ENCODE results near the gene CCDC171. TPM values are rescaled to one million over a fixed set of nuclear protein-coding genes. Genes with fewer than 3 reads are reported as not detected.
"Not testable (repeated sequence)": the region's sequence is repeated elsewhere in the genome, so short reads cannot be mapped to it uniquely, and the experiment has no call there.

The CCDC171 gene
- total RNA-seq, 2 experiments from 2014 or later, result 1.2 to 1.3 TPM

- H3K4me1 Mint-ChIP-seq, result no peaks in the 10 kb centered on the region
- ChIA-PET CTCF (no interaction called here), POLR2A (no interaction called here)
- DNase-seq, result no peak
- no peak overlapping the region for H3K4me3 Mint-ChIP-seq
- no peaks in the 10 kb centered on the region for H3K27me3 Mint-ChIP-seq
- H3K36me3 Mint-ChIP-seq (ENCODE audit: low read depth), result no peaks in the 10 kb centered on the region
- H3K27ac Mint-ChIP-seq, result no peak overlapping the region
- no peaks in the 10 kb centered on the region for H3K9me3 Mint-ChIP-seq
These were observed 202.8 kb downstream of the CCDC171 start for GRCh38 chr9:15755660-15756059.

GRCh38 chr9:15761551-15761950 is 208.7 kb downstream of the CCDC171 start:
- no peak for DNase-seq
- H3K27me3 Mint-ChIP-seq, result no peaks in the 10 kb centered on the region
- no peak overlapping the region for H3K4me3 Mint-ChIP-seq
- no peaks in the 10 kb centered on the region for H3K36me3 Mint-ChIP-seq (ENCODE audit: low read depth)
- CTCF ChIA-PET, result no interaction called here
- H3K27ac Mint-ChIP-seq, result no peak overlapping the region
- POLR2A ChIA-PET, result no interaction called here
- H3K4me1 Mint-ChIP-seq, result no peaks in the 10 kb centered on the region
- no peaks in the 10 kb centered on the region for H3K9me3 Mint-ChIP-seq

- Mint-ChIP-seq H3K27me3 (no peaks in the 10 kb centered on the region), H3K27ac (no peak overlapping the region), H3K9me3 (no peaks in the 10 kb centered on the region), H3K4me3 (no peak overlapping the region), H3K36me3 (ENCODE audit: low read depth) (no peaks in the 10 kb centered on the region), H3K4me1 (no peaks in the 10 kb centered on the region)
- ChIA-PET POLR2A (no interaction called here), CTCF (no interaction called here)
- DNase-seq, result no peak
These were observed 210.5 kb downstream of the CCDC171 start for GRCh38 chr9:15763371-15763770.

- Mint-ChIP-seq H3K27me3 (no peaks in the 10 kb centered on the region), H3K9me3 (no peaks in the 10 kb centered on the region), H3K4me3 (no peak overlapping the region), H3K4me1 (no peaks in the 10 kb centered on the region), H3K36me3 (ENCODE audit: low read depth) (no peaks in the 10 kb centered on the region), H3K27ac (no peak overlapping the region)
- ChIA-PET CTCF (no interaction called here), POLR2A (no interaction called here)
- DNase-seq, result no peak
These were observed 211.3 kb downstream of the CCDC171 start for GRCh38 chr9:15764131-15764530.

- POLR2A ChIA-PET, result no interaction called here
- Mint-ChIP-seq H3K9me3 (no peaks in the 10 kb centered on the region), H3K4me3 (no peak overlapping the region), H3K27ac (no peak overlapping the region), H3K36me3 (ENCODE audit: low read depth) (no peaks in the 10 kb centered on the region), H3K4me1 (no peaks in the 10 kb centered on the region), H3K27me3 (no peaks in the 10 kb centered on the region)
- no peak for DNase-seq
- CTCF ChIA-PET, result no interaction called here
These were observed 216.7 kb downstream of the CCDC171 start for GRCh38 chr9:15769547-15769946.

GRCh38 chr9:15778861-15779260 is 226.0 kb downstream of the CCDC171 start:
- ChIA-PET CTCF (no interaction called here), POLR2A (no interaction called here)
- Mint-ChIP-seq H3K4me3 (no peak overlapping the region), H3K4me1 (no peaks in the 10 kb centered on the region), H3K27me3 (no peaks in the 10 kb centered on the region), H3K27ac (no peak overlapping the region), H3K36me3 (ENCODE audit: low read depth) (no peaks in the 10 kb centered on the region), H3K9me3 (no peaks in the 10 kb centered on the region)
- DNase-seq, result no peak

- H3K4me1 Mint-ChIP-seq, result no peaks in the 10 kb centered on the region
- H3K4me3 Mint-ChIP-seq, result no peak overlapping the region
- H3K27me3 Mint-ChIP-seq, result no peaks in the 10 kb centered on the region
- no peak overlapping the region for H3K27ac Mint-ChIP-seq
- CTCF ChIA-PET, result no interaction called here
- H3K36me3 Mint-ChIP-seq (ENCODE audit: low read depth), result no peaks in the 10 kb centered on the region
- H3K9me3 Mint-ChIP-seq, result no peaks in the 10 kb centered on the region
- POLR2A ChIA-PET, result no interaction called here
- DNase-seq, result no peak
These were observed 229.3 kb downstream of the CCDC171 start for GRCh38 chr9:15782106-15782505.

GRCh38 chr9:15785584-15785983 is 232.7 kb downstream of the CCDC171 start:
- ChIA-PET CTCF (no interaction called here), POLR2A (no interaction called here)
- no peak overlapping the region for H3K4me3 Mint-ChIP-seq
- no peaks in the 10 kb centered on the region for H3K27me3 Mint-ChIP-seq
- H3K9me3 Mint-ChIP-seq, result no peaks in the 10 kb centered on the region
- DNase-seq, result no peak
- H3K27ac Mint-ChIP-seq, result no peak overlapping the region
- no peaks in the 10 kb centered on the region for H3K4me1 Mint-ChIP-seq
- no peaks in the 10 kb centered on the region for H3K36me3 Mint-ChIP-seq (ENCODE audit: low read depth)

- Mint-ChIP-seq H3K4me1 (no peaks in the 10 kb centered on the region), H3K9me3 (no peaks in the 10 kb centered on the region), H3K27me3 (no peaks in the 10 kb centered on the region), H3K36me3 (ENCODE audit: low read depth) (no peaks in the 10 kb centered on the region), H3K4me3 (no peak overlapping the region), H3K27ac (no peak overlapping the region)
- CTCF ChIA-PET, result no interaction called here
- POLR2A ChIA-PET, result no interaction called here
- DNase-seq, result no peak
These were observed 233.8 kb downstream of the CCDC171 start for GRCh38 chr9:15786616-15787015.

GRCh38 chr9:15810219-15810899 is 257.5 kb downstream of the CCDC171 start:
- POLR2A ChIA-PET; CTCF ChIA-PET; H3K27me3 Mint-ChIP-seq; H3K4me3 Mint-ChIP-seq; H3K36me3 Mint-ChIP-seq (ENCODE audit: low read depth); H3K9me3 Mint-ChIP-seq; DNase-seq; H3K4me1 Mint-ChIP-seq; H3K27ac Mint-ChIP-seq: not testable (repeated sequence)

GRCh38 chr9:15813076-15813475 is 260.2 kb downstream of the CCDC171 start:
- Mint-ChIP-seq H3K4me1 (no peaks in the 10 kb centered on the region), H3K4me3 (no peak overlapping the region), H3K27me3 (no peaks in the 10 kb centered on the region), H3K9me3 (peaks cover 2% of the 10 kb centered on the region), H3K27ac (no peak overlapping the region), H3K36me3 (ENCODE audit: low read depth) (no peaks in the 10 kb centered on the region)
- ChIA-PET POLR2A (no interaction called here), CTCF (no interaction called here)
- no peak for DNase-seq

GRCh38 chr9:15824310-15824709 is 271.5 kb downstream of the CCDC171 start:
- no peaks in the 10 kb centered on the region for H3K9me3 Mint-ChIP-seq
- H3K4me1 Mint-ChIP-seq, result no peaks in the 10 kb centered on the region
- no peak overlapping the region for H3K27ac Mint-ChIP-seq
- no peaks in the 10 kb centered on the region for H3K36me3 Mint-ChIP-seq (ENCODE audit: low read depth)
- ChIA-PET POLR2A (no interaction called here), CTCF (no interaction called here)
- DNase-seq, result no peak
- H3K4me3 Mint-ChIP-seq, result no peak overlapping the region
- H3K27me3 Mint-ChIP-seq, result no peaks in the 10 kb centered on the region

- no peak for DNase-seq
- Mint-ChIP-seq H3K27ac (no peak overlapping the region), H3K4me3 (no peak overlapping the region), H3K9me3 (no peaks in the 10 kb centered on the region), H3K4me1 (no peaks in the 10 kb centered on the region), H3K27me3 (peaks cover 1% of the 10 kb centered on the region), H3K36me3 (ENCODE audit: low read depth) (no peaks in the 10 kb centered on the region)
- POLR2A ChIA-PET, result no interaction called here
- CTCF ChIA-PET, result no interaction called here
These were observed 278.5 kb downstream of the CCDC171 start for GRCh38 chr9:15831384-15831783.

GRCh38 chr9:15834541-15834940 is 281.7 kb downstream of the CCDC171 start:
- H3K36me3 Mint-ChIP-seq (ENCODE audit: low read depth), result no peaks in the 10 kb centered on the region
- H3K9me3 Mint-ChIP-seq, result no peaks in the 10 kb centered on the region
- no peak overlapping the region for H3K4me3 Mint-ChIP-seq
- ChIA-PET CTCF (no interaction called here), POLR2A (no interaction called here)
- peaks cover 1% of the 10 kb centered on the region for H3K27me3 Mint-ChIP-seq
- DNase-seq, result no peak
- no peaks in the 10 kb centered on the region for H3K4me1 Mint-ChIP-seq
- H3K27ac Mint-ChIP-seq, result no peak overlapping the region

All from activated CD4-positive, alpha-beta T cell treated with anti-CD3 and anti-CD28 coated beads, Interleukin-2, amount 10 ng/mL, durations not matched to agents 7 days and 5 days (primary cell).